HG02938 (cell line): ENCODE results near the gene CDH13.

Source experiments
- ATAC-seq: cut with Tn5 transposase; IDR thresholded peaks from one replicate; pipeline ENCODE4 v1.9.1; 2021; ENCODE audit warnings: mild to moderate bottlenecking, moderate library complexity; ENCODE audit not compliant: unreplicated experiment

Gene CDH13

GRCh38 chr16:83269048-83269447, 642.3 kb downstream of the CDH13 start:
- no peak for ATAC-seq

GRCh38 chr16:83269541-83269940, 642.8 kb downstream of the CDH13 start:
- no peak for ATAC-seq

GRCh38 chr16:83270061-83270460, 643.3 kb downstream of the CDH13 start:
- ATAC-seq = no peak

GRCh38 chr16:83270640-83271039, 643.9 kb downstream of the CDH13 start:
- ATAC-seq = no peak

GRCh38 chr16:83271123-83271522, 644.4 kb downstream of the CDH13 start:
- ATAC-seq = no peak

- no peak for ATAC-seq
These were observed 645.3 kb downstream of the CDH13 start for GRCh38 chr16:83271970-83272575.

- no peak for ATAC-seq
These were observed 646.1 kb downstream of the CDH13 start for GRCh38 chr16:83272843-83273242.

- ATAC-seq = no peak
These were observed 646.9 kb downstream of the CDH13 start for GRCh38 chr16:83273504-83274173.

- ATAC-seq = no peak
These were observed 652.5 kb downstream of the CDH13 start for GRCh38 chr16:83279251-83279650.

- no peak for ATAC-seq
These were observed 659.2 kb downstream of the CDH13 start for GRCh38 chr16:83285921-83286320.

- ATAC-seq = no peak
These were observed 669.7 kb downstream of the CDH13 start for GRCh38 chr16:83296505-83296904.

- ATAC-seq = no peak
These were observed 671.8 kb downstream of the CDH13 start for GRCh38 chr16:83298541-83298940.

GRCh38 chr16:83300326-83300725, 673.6 kb downstream of the CDH13 start:
- no peak for ATAC-seq

- ATAC-seq = no peak
These were observed 675.2 kb downstream of the CDH13 start for GRCh38 chr16:83301971-83302370.

- no peak for ATAC-seq
These were observed 676.1 kb downstream of the CDH13 start for GRCh38 chr16:83302853-83303252.

GRCh38 chr16:83305092-83305491, 678.3 kb downstream of the CDH13 start:
- ATAC-seq = no peak

GRCh38 chr16:83306961-83307593, 680.3 kb downstream of the CDH13 start:
- no peak for ATAC-seq

- no peak for ATAC-seq
These were observed 680.8 kb downstream of the CDH13 start for GRCh38 chr16:83307594-83307992.

- ATAC-seq = no peak
These were observed 681.6 kb downstream of the CDH13 start for GRCh38 chr16:83308414-83308813.

- no peak for ATAC-seq
These were observed 684.0 kb downstream of the CDH13 start for GRCh38 chr16:83310816-83311215.

GRCh38 chr16:83312015-83312717, 685.4 kb downstream of the CDH13 start:
- no peak for ATAC-seq
